Measurements from ENCODE around the gene BUB1B.

Gene BUB1B

GRCh38 chr15:40241269-40242212, 80.7 kb downstream of the BUB1B start:
- DNase-seq = no peak

- no peak for DNase-seq
Observed at GRCh38 chr15:40242213-40242599, 81.3 kb downstream of the BUB1B start.

GRCh38 chr15:40242601-40243000, 81.7 kb downstream of the BUB1B start:
- no peak for DNase-seq

- no peak for DNase-seq
Observed at GRCh38 chr15:40243126-40243810, 82.4 kb downstream of the BUB1B start.

- no peak for DNase-seq
Observed at GRCh38 chr15:40244961-40245523, 84.2 kb downstream of the BUB1B start.

- DNase-seq = no peak
Observed at GRCh38 chr15:40245666-40246450, 85.0 kb downstream of the BUB1B start.

GRCh38 chr15:40246496-40247280, 85.8 kb downstream of the BUB1B start:
- no peak for DNase-seq

- DNase-seq = no peak
Observed at GRCh38 chr15:40247406-40247971, 86.6 kb downstream of the BUB1B start.

GRCh38 chr15:40248006-40248783, 87.3 kb downstream of the BUB1B start:
- no peak for DNase-seq

- no peak for DNase-seq
Observed at GRCh38 chr15:40249477-40250303, 88.8 kb downstream of the BUB1B start.

GRCh38 chr15:40250304-40250656, 89.4 kb downstream of the BUB1B start:
- no peak for DNase-seq

- no peak for DNase-seq
Observed at GRCh38 chr15:40250771-40251483, 90.1 kb downstream of the BUB1B start.

GRCh38 chr15:40251486-40252140, 90.7 kb downstream of the BUB1B start:
- DNase-seq = no peak

- DNase-seq = no peak
Observed at GRCh38 chr15:40252141-40252437, 91.2 kb downstream of the BUB1B start.

GRCh38 chr15:40252438-40253166, 91.7 kb downstream of the BUB1B start:
- peak; percentile 65 for DNase-seq

- DNase-seq = no peak
Observed at GRCh38 chr15:40253167-40253790, 92.4 kb downstream of the BUB1B start.

- DNase-seq = no peak
Observed at GRCh38 chr15:40254452-40254851, 93.6 kb downstream of the BUB1B start.

GRCh38 chr15:40255033-40255432, 94.2 kb downstream of the BUB1B start:
- no peak for DNase-seq
